KOPT-K1 (cell line): ENCODE measurements around the gene CSH1.
"Not testable (repeated sequence)": the region's sequence is repeated elsewhere in the genome, so short reads cannot be mapped to it uniquely, and the experiment has no call there.

ENCODE experiments used
- H3K27ac ChIP-seq: fragments of 200-600 bp; sonication (generic); 2 replicates; pipeline ENCODE4 v1.5.1; 2016; ENCODE audit warnings: antibody characterized with exemption, mild to moderate bottlenecking, low read depth, low read length; ENCODE audit not compliant: poor library complexity, severe bottlenecking
- H3K36me3 ChIP-seq: fragments of 200-600 bp; sonication (generic); 2 replicates; pipeline ENCODE4 v1.5.1; 2017; ENCODE audit warnings: antibody characterized with exemption, mild to moderate bottlenecking, low read length, moderate library complexity; ENCODE audit not compliant: insufficient read depth
- H3K9me3 ChIP-seq: fragments of 200-600 bp; sonication (generic); 2 replicates; pipeline ENCODE4 v1.5.1; 2017; ENCODE audit warnings: antibody characterized with exemption, low read length, mild to moderate bottlenecking; ENCODE audit not compliant: insufficient read depth, poor library complexity, severe bottlenecking

CSH1 gene

GRCh38 chr17:63894821-63895220, 1.6 kb downstream of the CSH1 start:
- not testable (repeated sequence) for H3K27ac ChIP-seq

GRCh38 chr17:63894021-63894420, 2.4 kb downstream of the CSH1 start:
- not testable (repeated sequence) for H3K27ac ChIP-seq, H3K9me3 ChIP-seq, H3K36me3 ChIP-seq

More at GRCh38 chr17:63894821-63895220, 1.6 kb downstream of the CSH1 start:
- not testable (repeated sequence) for H3K36me3 ChIP-seq, H3K9me3 ChIP-seq

GRCh38 chr17:63892316-63893037, 3.9 kb downstream of the CSH1 start:
- not testable (repeated sequence) for H3K9me3 ChIP-seq, H3K27ac ChIP-seq, H3K36me3 ChIP-seq

- not testable (repeated sequence) for H3K27ac ChIP-seq
Measured at GRCh38 chr17:63889026-63889848, 7.1 kb downstream of the CSH1 start.

GRCh38 chr17:63885119-63885518, 11.3 kb downstream of the CSH1 start:
- not testable (repeated sequence) for H3K36me3 ChIP-seq, H3K9me3 ChIP-seq, H3K27ac ChIP-seq

More at GRCh38 chr17:63889026-63889848, 7.1 kb downstream of the CSH1 start:
- not testable (repeated sequence) for H3K36me3 ChIP-seq, H3K9me3 ChIP-seq

- not testable (repeated sequence) for H3K36me3 ChIP-seq, H3K27ac ChIP-seq, H3K9me3 ChIP-seq
Measured at GRCh38 chr17:63882626-63883126, 13.7 kb downstream of the CSH1 start.

GRCh38 chr17:63881935-63882601, 14.3 kb downstream of the CSH1 start, which contains the start of gene GH2:
TSS of gene GH2 (minus strand) at chr17:63881944. CDS start at chr17:63881801, 143 bp downstream.
- Histone ChIP-seq H3K27ac (no peak within 1 kb of the TSS), H3K9me3 (no peaks in the 10 kb centered on the region)

GRCh38 chr17:63881337-63881736, 15.0 kb downstream of the CSH1 start:
- not testable (repeated sequence) for H3K27ac ChIP-seq, H3K9me3 ChIP-seq, H3K36me3 ChIP-seq

More at GRCh38 chr17:63881935-63882601, 14.3 kb downstream of the CSH1 start, which contains the start of gene GH2:
- no peaks in the 10 kb centered on the region for H3K36me3 ChIP-seq

GRCh38 chr17:63880706-63881105, 15.7 kb downstream of the CSH1 start:
- Histone ChIP-seq H3K9me3 (no peaks in the 10 kb centered on the region), H3K36me3 (no peaks in the 10 kb centered on the region), H3K27ac (no peak overlapping the region)

GRCh38 chr17:63878413-63878812, 18.0 kb downstream of the CSH1 start:
- H3K9me3 ChIP-seq, H3K27ac ChIP-seq, H3K36me3 ChIP-seq: not testable (repeated sequence)

- H3K36me3 ChIP-seq, H3K27ac ChIP-seq, H3K9me3 ChIP-seq: not testable (repeated sequence)
Measured at GRCh38 chr17:63874693-63875092, 21.7 kb downstream of the CSH1 start.

GRCh38 chr17:63874061-63874626, 22.2 kb downstream of the CSH1 start:
- H3K36me3 ChIP-seq, H3K9me3 ChIP-seq, H3K27ac ChIP-seq: not testable (repeated sequence)

- not testable (repeated sequence) for H3K36me3 ChIP-seq, H3K9me3 ChIP-seq
Measured at GRCh38 chr17:63873577-63873976, 22.8 kb downstream of the CSH1 start, which contains the start of gene CSH2. TSS of gene CSH2 (minus strand) at chr17:63873677. CDS start at chr17:63873614, 63 bp downstream.

GRCh38 chr17:63871646-63872365, 24.6 kb downstream of the CSH1 start:
- not testable (repeated sequence) for H3K9me3 ChIP-seq, H3K27ac ChIP-seq, H3K36me3 ChIP-seq

More at GRCh38 chr17:63873577-63873976, 22.8 kb downstream of the CSH1 start, which contains the start of gene CSH2:
- not testable (repeated sequence) for H3K27ac ChIP-seq
